ENCODE results near the gene GRPEL1. TPM values are rescaled to one million over a fixed set of nuclear protein-coding genes. Genes with fewer than 3 reads are reported as not detected.
A peak's percentile ranks its signal among the peaks of the same experiment; 100 is the strongest.

The GRPEL1 gene
- total RNA-seq, 1 experiment from 2014 or later = 40.7 TPM

DNA sequence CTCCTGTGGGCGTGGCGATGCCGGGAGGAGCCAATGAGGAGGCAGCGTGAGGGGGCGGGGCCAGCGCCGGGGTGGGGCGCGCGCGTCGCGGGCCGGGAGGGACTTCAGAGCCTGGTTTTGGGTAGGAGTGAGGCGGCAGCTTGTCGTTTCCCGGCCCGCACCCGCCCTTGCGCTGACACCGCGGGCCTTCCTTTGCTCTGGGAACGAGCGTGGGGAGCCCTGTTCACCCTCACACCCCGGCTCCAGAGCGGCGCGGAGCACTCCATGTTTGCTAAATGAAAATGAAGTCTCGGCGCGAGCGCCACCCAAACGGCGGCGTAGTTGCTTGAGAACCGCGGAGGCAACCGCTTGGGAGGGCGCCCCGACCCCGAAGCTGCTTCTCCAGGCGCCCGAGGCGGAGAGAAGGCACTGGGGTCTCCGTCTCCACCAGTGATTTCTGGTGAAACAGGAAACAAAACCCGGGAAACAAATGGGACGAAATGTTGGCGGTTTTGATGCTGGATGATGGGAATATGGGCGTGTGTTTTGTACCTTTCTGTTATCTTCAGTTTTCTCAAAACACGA, 497 bp upstream of the GRPEL1 start:
- Histone ChIP-seq H2BK20ac (ENCODE audit: low read depth, low read length, poor library complexity, severe bottlenecking) (no peak overlapping the region), H4K20me1 (ENCODE audit: control insufficient read depth, insufficient read depth, insufficient read length) (no peaks in the 10 kb centered on the region), H2BK120ac (ENCODE audit: low read depth, low read length, poor library complexity, severe bottlenecking) (no peak overlapping the region), H3K23me2 (ENCODE audit: insufficient read length, low read depth, low read length, poor library complexity, severe bottlenecking) (peaks cover 10% of the 10 kb centered on the region), H2BK5ac (ENCODE audit: insufficient read length, low read length) (no peak overlapping the region), H2BK12ac (ENCODE audit: insufficient read length, low read depth, low read length) (no peak overlapping the region), H3K27me3 (ENCODE audit: insufficient read depth, low read length) (no peaks in the 10 kb centered on the region; the same call in 1 of the 2 replicates), H3T11ph (ENCODE audit: low read length) (no peak overlapping the region), H3K14ac (ENCODE audit: insufficient read depth, low read length) (peak overlapping the region; percentile 80), H3K18ac (ENCODE audit: insufficient read length, low read depth, low read length) (no peak overlapping the region), H4K91ac (ENCODE audit: insufficient read length, low read depth, low read length) (no peak overlapping the region), H2AFZ (ENCODE audit: low read length) (peak overlapping the region; percentile 10), H3K27ac (ENCODE audit: insufficient read length, low read depth, low read length) (no peak overlapping the region), H4K5ac (ENCODE audit: insufficient read length, low read depth, low read length) (no peak overlapping the region), H3K4me1 (ENCODE audit: insufficient read depth, low read length) (peaks cover 4% of the 10 kb centered on the region), H3K4ac (ENCODE audit: low read depth, low read length) (no peak overlapping the region), H2BK15ac (ENCODE audit: low read depth, low read length) (no peak overlapping the region), H3K9ac (ENCODE audit: extremely low read depth, insufficient read length, low read length) (peak overlapping the region; percentile 9), H3K79me1 (ENCODE audit: insufficient read depth, low read depth, low read length, poor library complexity, severe bottlenecking) (peaks cover 11% of the 10 kb centered on the region), H3K56ac (ENCODE audit: insufficient read length, low read depth, low read length) (no peak overlapping the region), H4K8ac (replicated peaks; ENCODE audit: insufficient read length, low read depth, low read length) (no peak overlapping the region), H3K4me2 (ENCODE audit: insufficient read depth, insufficient read length, low read length) (peak overlapping the region; percentile 94), H2AK5ac (ENCODE audit: insufficient read length, low read length) (no peak overlapping the region), H3K9me3 (ENCODE audit: control insufficient read depth, low read depth, low read length) (no peaks in the 10 kb centered on the region), H3K79me2 (ENCODE audit: insufficient read depth, low read length) (peaks cover 16% of the 10 kb centered on the region; the same call in 1 of the 2 replicates), H3K23ac (ENCODE audit: insufficient read length, low read depth, low read length) (no peak overlapping the region)
- Mint-ChIP-seq H3K27me3 (ENCODE audit: low read depth) (peaks cover 44% of the 10 kb centered on the region), H3K27ac (peak overlapping the region in 2 of 3 experiments; percentile 44 to 55; a peak in 1 of 7 replicates), H3K4me3 (peak overlapping the region; percentile 83 to 95), H3K4me1 (peaks cover 15 to 24% of the 10 kb centered on the region in 2 experiments), H3K9me3 (no peaks in the 10 kb centered on the region), H3K36me3 (ENCODE audit: insufficient read depth in 1 of 3, low read depth in 3 of 3) (peaks cover 12 to 26% (median 21%) of the 10 kb centered on the region in 3 experiments; a peak in 6 of 7 replicates)
- no peak for DNase-seq
- TF ChIP-seq, protein P1, sequence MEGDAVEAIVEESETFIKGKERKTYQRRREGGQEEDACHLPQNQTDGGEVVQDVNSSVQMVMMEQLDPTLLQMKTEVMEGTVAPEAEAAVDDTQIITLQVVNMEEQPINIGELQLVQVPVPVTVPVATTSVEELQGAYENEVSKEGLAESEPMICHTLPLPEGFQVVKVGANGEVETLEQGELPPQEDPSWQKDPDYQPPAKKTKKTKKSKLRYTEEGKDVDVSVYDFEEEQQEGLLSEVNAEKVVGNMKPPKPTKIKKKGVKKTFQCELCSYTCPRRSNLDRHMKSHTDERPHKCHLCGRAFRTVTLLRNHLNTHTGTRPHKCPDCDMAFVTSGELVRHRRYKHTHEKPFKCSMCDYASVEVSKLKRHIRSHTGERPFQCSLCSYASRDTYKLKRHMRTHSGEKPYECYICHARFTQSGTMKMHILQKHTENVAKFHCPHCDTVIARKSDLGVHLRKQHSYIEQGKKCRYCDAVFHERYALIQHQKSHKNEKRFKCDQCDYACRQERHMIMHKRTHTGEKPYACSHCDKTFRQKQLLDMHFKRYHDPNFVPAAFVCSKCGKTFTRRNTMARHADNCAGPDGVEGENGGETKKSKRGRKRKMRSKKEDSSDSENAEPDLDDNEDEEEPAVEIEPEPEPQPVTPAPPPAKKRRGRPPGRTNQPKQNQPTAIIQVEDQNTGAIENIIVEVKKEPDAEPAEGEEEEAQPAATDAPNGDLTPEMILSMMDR (conservative IDR thresholded peaks at IDR 0.05) = no peak
- WGBS (ENCODE audit: extremely low coverage, insufficient read length, low lambda C conversion rate) = no CpG with 5 or more reads among the region's 50 CpGs

All from H9 (cell line).